Activated T-cell treated with anti-CD3 and anti-CD28 coated beads for 4 hours (primary cell): ENCODE results near the gene IRF8.
A peak's percentile ranks its signal among the peaks of the same experiment; 100 is the strongest.

Experiments used
- DNase-seq: peaks from one replicate; pipeline ENCODE4 v3.0.0-alpha.2; 2020

Gene IRF8

GRCh38 chr16:85915125-85915845, 16.3 kb downstream of the IRF8 start:
- DNase-seq, result no peak

- no peak for DNase-seq
Observed at GRCh38 chr16:85916141-85916890, 17.4 kb downstream of the IRF8 start.

GRCh38 chr16:85917012-85917411, 18.1 kb downstream of the IRF8 start:
- DNase-seq, result no peak

GRCh38 chr16:85917959-85918358, 19.0 kb downstream of the IRF8 start:
- no peak for DNase-seq

- no peak for DNase-seq
Observed at GRCh38 chr16:85918436-85918835, 19.5 kb downstream of the IRF8 start.

GRCh38 chr16:85919271-85920267, 20.6 kb downstream of the IRF8 start:
- DNase-seq, result no peak

GRCh38 chr16:85921026-85921425, 22.1 kb downstream of the IRF8 start:
- DNase-seq, result no peak

- DNase-seq, result no peak
Observed at GRCh38 chr16:85923153-85924021, 24.4 kb downstream of the IRF8 start.

- no peak for DNase-seq
Observed at GRCh38 chr16:85924675-85925074, 25.7 kb downstream of the IRF8 start.

- no peak for DNase-seq
Observed at GRCh38 chr16:85926370-85926769, 27.4 kb downstream of the IRF8 start.

GRCh38 chr16:85927371-85927770, 28.4 kb downstream of the IRF8 start:
- no peak for DNase-seq

GRCh38 chr16:85927959-85928358, 29.0 kb downstream of the IRF8 start:
- DNase-seq, result no peak

GRCh38 chr16:85928401-85928820, 29.4 kb downstream of the IRF8 start:
- no peak for DNase-seq

GRCh38 chr16:85929259-85929721, 30.3 kb downstream of the IRF8 start:
- no peak for DNase-seq

- no peak for DNase-seq
Observed at GRCh38 chr16:85930301-85930700, 31.3 kb downstream of the IRF8 start.

- DNase-seq, result no peak
Observed at GRCh38 chr16:85931596-85932402, 32.8 kb downstream of the IRF8 start.

GRCh38 chr16:85934210-85934609, 35.2 kb downstream of the IRF8 start:
- no peak for DNase-seq

- DNase-seq, result no peak
Observed at GRCh38 chr16:85935391-85935973, 36.5 kb downstream of the IRF8 start.

- peak; percentile 63 for DNase-seq
Observed at GRCh38 chr16:85935974-85936760, 37.2 kb downstream of the IRF8 start.

GRCh38 chr16:85936816-85937215, 37.9 kb downstream of the IRF8 start:
- peak; percentile 30 for DNase-seq
